AG08395 (cell line): Measurements from ENCODE around the gene ATOSA.

ENCODE experiments used
- DNase-seq: peaks from one replicate; pipeline ENCODE4 v3.0.0; 2012; ENCODE audit warnings: mixed read lengths, low spot score

Gene ATOSA

GRCh38 chr15:52651114-52651513 lies 28.1 kb downstream of the ATOSA start:
- no peak for DNase-seq

- no peak for DNase-seq
Observed at GRCh38 chr15:52649686-52650085, 29.5 kb downstream of the ATOSA start.

- no peak for DNase-seq
Observed at GRCh38 chr15:52645916-52646315, 33.3 kb downstream of the ATOSA start.

- peak; percentile 65 for DNase-seq
Observed at GRCh38 chr15:52642386-52643361, 36.5 kb downstream of the ATOSA start.

GRCh38 chr15:52636459-52636858 lies 42.7 kb downstream of the ATOSA start:
- no peak for DNase-seq

- DNase-seq = no peak
Observed at GRCh38 chr15:52635908-52636307, 43.3 kb downstream of the ATOSA start.
